ENCODE data around the gene RBM23. TPM values are rescaled to one million over a fixed set of nuclear protein-coding genes. Genes with fewer than 3 reads are reported as not detected.
"Not testable (repeated sequence)": the region's sequence is repeated elsewhere in the genome, so short reads cannot be mapped to it uniquely, and the experiment has no call there.

The RBM23 gene
- total RNA-seq (100 to 1,000 TPM in 1 of 2 donors, 10 to 100 TPM in 1; 93.3 to 115 TPM), polyA plus RNA-seq (ENCODE audit: insufficient read depth, low read depth, low replicate concordance) (73.7 TPM)
- long read RNA-seq, donor 1, full-length matches to known transcripts, result 25 of 43 reads
- long read RNA-seq, donor 1, partial matches to known transcripts, result 18 of 43 reads
- long read RNA-seq, donor 1, other reads (novel, unspliced or antisense), result 0 of 43 reads
- long read RNA-seq, donor 2, full-length matches to known transcripts, result 9 of 18 reads
- long read RNA-seq, donor 2, partial matches to known transcripts, result 9 of 18 reads
- long read RNA-seq, donor 2, other reads (novel, unspliced or antisense), result 0 of 18 reads

GRCh38 chr14:22918804-22919600 lies at the start of gene RBM23:
Gene RBM23 (minus strand): TSS chr14:22919149.
- peak; percentile 100 for DNase-seq
- Histone ChIP-seq H3K27ac (peak within 1 kb of the TSS; percentile 99), H3K27me3 (no peaks in the 10 kb centered on the region), H3K36me3 (ENCODE audit: low read depth, missing control alignments) (no peaks in the 10 kb centered on the region), H3K9me3 (no peaks in the 10 kb centered on the region), H3K4me1 (peaks cover 10% of the 10 kb centered on the region), H3K4me3 (peak within 1 kb of the TSS; percentile 56 to 75)
- intact Hi-C loops (cut with DNase I; ENCODE audit: low total_unique reads), result no loop called here
- WGBS, 2 donors, result 0 to 1% methylated on average over 25 to 46 of the region's 46 CpGs
- TF ChIP-seq CTCF (IDR thresholded peaks at IDR 0.05) (peak in 1 of 3 experiments; percentile 18), POLR2A (IDR thresholded peaks at IDR 0.05) (peak; percentile 84)

- Histone ChIP-seq H3K27ac (no peak overlapping the region), H3K4me1 (no peaks in the 10 kb centered on the region), H3K4me3 (no peak overlapping the region), H3K27me3 (no peaks in the 10 kb centered on the region), H3K9me3 (no peaks in the 10 kb centered on the region), H3K36me3 (ENCODE audit: low read depth, missing control alignments) (no peaks in the 10 kb centered on the region)
- DNase-seq, result no peak
- intact Hi-C loops (cut with DNase I; ENCODE audit: low total_unique reads), result no loop called here
- WGBS, 2 donors, result 64% methylated on average over 4 of the region's 4 CpGs
- TF ChIP-seq CTCF (IDR thresholded peaks at IDR 0.05), result no peak
- TF ChIP-seq POLR2A (IDR thresholded peaks at IDR 0.05), result no peak
Observed at GRCh38 chr14:22966783-22967269, 47.9 kb upstream of the RBM23 start.

- H3K4me1 ChIP-seq; H3K9me3 ChIP-seq; intact Hi-C loops (cut with DNase I; ENCODE audit: low total_unique reads); H3K36me3 ChIP-seq (ENCODE audit: low read depth, missing control alignments); H3K27me3 ChIP-seq; DNase-seq; H3K4me3 ChIP-seq; H3K27ac ChIP-seq: not testable (repeated sequence)
- 63 to 64% methylated on average over 15 of the region's 15 CpGs for WGBS, 2 donors
Observed at GRCh38 chr14:22965916-22966782, 47.2 kb upstream of the RBM23 start.

- 66 to 74% methylated on average over 6 of the region's 6 CpGs for WGBS, 2 donors
Observed at GRCh38 chr14:22962061-22962676, 43.2 kb upstream of the RBM23 start.

More at GRCh38 chr14:22962061-22962676, 43.2 kb upstream of the RBM23 start:
- TF ChIP-seq POLR2A (IDR thresholded peaks at IDR 0.05) (no peak), CTCF (IDR thresholded peaks at IDR 0.05) (no peak)
- no peaks in the 10 kb centered on the region for H3K9me3 ChIP-seq
- H3K4me3 ChIP-seq, result no peak overlapping the region
- H3K36me3 ChIP-seq (ENCODE audit: low read depth, missing control alignments), result no peaks in the 10 kb centered on the region
- no peak for DNase-seq
- H3K27ac ChIP-seq, result no peak overlapping the region
- intact Hi-C loops (cut with DNase I; ENCODE audit: low total_unique reads), result no loop called here
- H3K27me3 ChIP-seq, result no peaks in the 10 kb centered on the region
- no peaks in the 10 kb centered on the region for H3K4me1 ChIP-seq

Measured in testis (tissue), 5 donors.